ENCODE data around the gene LIN7B. TPM values are rescaled to one million over a fixed set of nuclear protein-coding genes. Genes with fewer than 3 reads are reported as not detected.
A peak's percentile ranks its signal among the peaks of the same experiment; 100 is the strongest.

LIN7B gene
- total RNA-seq, 1 donor from 2014 or later, result 5.8 TPM

GRCh38 chr19:49091391-49092038, 22.7 kb upstream of the LIN7B start:
- Histone ChIP-seq H3K4me3 (ENCODE audit: low read depth, low read length) (no peak overlapping the region), H3K27me3 (ENCODE audit: control insufficient read depth, insufficient read depth, low read length) (no peaks in the 10 kb centered on the region), H3K36me3 (ENCODE audit: control insufficient read depth, insufficient read depth, low read length) (peaks cover 4% of the 10 kb centered on the region)
- no peak for TF ChIP-seq CTCF (IDR thresholded peaks at IDR 0.05; ENCODE audit: insufficient read depth, low read length, poor library complexity, severe bottlenecking)
- DNase-seq (ENCODE audit: low read depth), result no peak

- no peak for TF ChIP-seq CTCF (IDR thresholded peaks at IDR 0.05; ENCODE audit: insufficient read depth, low read length, poor library complexity, severe bottlenecking)
- no peaks in the 10 kb centered on the region for H3K27me3 ChIP-seq (ENCODE audit: control insufficient read depth, insufficient read depth, low read length)
- DNase-seq (ENCODE audit: low read depth), result no peak
- no peak overlapping the region for H3K4me3 ChIP-seq (ENCODE audit: low read depth, low read length)
- peaks cover 3% of the 10 kb centered on the region for H3K36me3 ChIP-seq (ENCODE audit: control insufficient read depth, insufficient read depth, low read length)
Measured at GRCh38 chr19:49092686-49093085, 21.5 kb upstream of the LIN7B start.

GRCh38 chr19:49094505-49095482, 19.4 kb upstream of the LIN7B start:
- no peak for TF ChIP-seq CTCF (IDR thresholded peaks at IDR 0.05; ENCODE audit: insufficient read depth, low read length, poor library complexity, severe bottlenecking)
- no peak for DNase-seq (ENCODE audit: low read depth)
- Histone ChIP-seq H3K36me3 (ENCODE audit: control insufficient read depth, insufficient read depth, low read length) (peaks cover 3% of the 10 kb centered on the region), H3K27me3 (ENCODE audit: control insufficient read depth, insufficient read depth, low read length) (no peaks in the 10 kb centered on the region), H3K4me3 (ENCODE audit: low read depth, low read length) (no peak overlapping the region)

- Histone ChIP-seq H3K36me3 (ENCODE audit: control insufficient read depth, insufficient read depth, low read length) (peaks cover 3% of the 10 kb centered on the region), H3K4me3 (ENCODE audit: low read depth, low read length) (no peak overlapping the region), H3K27me3 (ENCODE audit: control insufficient read depth, insufficient read depth, low read length) (no peaks in the 10 kb centered on the region)
- no peak for DNase-seq (ENCODE audit: low read depth)
- TF ChIP-seq CTCF (IDR thresholded peaks at IDR 0.05; ENCODE audit: insufficient read depth, low read length, poor library complexity, severe bottlenecking), result peak; percentile 97
Measured at GRCh38 chr19:49097453-49098288, 16.5 kb upstream of the LIN7B start.

GRCh38 chr19:49098795-49099194, 15.4 kb upstream of the LIN7B start:
- no peak overlapping the region for H3K4me3 ChIP-seq (ENCODE audit: low read depth, low read length)
- DNase-seq (ENCODE audit: low read depth), result no peak
- H3K36me3 ChIP-seq (ENCODE audit: control insufficient read depth, insufficient read depth, low read length), result peaks cover 3% of the 10 kb centered on the region
- no peak for TF ChIP-seq CTCF (IDR thresholded peaks at IDR 0.05; ENCODE audit: insufficient read depth, low read length, poor library complexity, severe bottlenecking)
- no peaks in the 10 kb centered on the region for H3K27me3 ChIP-seq (ENCODE audit: control insufficient read depth, insufficient read depth, low read length)
